GM03348 (cell line): ENCODE results near the gene EPX.

ENCODE experiments used
- DNase-seq: peaks from one replicate; pipeline ENCODE4 v3.0.0; 2012; ENCODE audit warnings: low spot score

EPX gene

DNA sequence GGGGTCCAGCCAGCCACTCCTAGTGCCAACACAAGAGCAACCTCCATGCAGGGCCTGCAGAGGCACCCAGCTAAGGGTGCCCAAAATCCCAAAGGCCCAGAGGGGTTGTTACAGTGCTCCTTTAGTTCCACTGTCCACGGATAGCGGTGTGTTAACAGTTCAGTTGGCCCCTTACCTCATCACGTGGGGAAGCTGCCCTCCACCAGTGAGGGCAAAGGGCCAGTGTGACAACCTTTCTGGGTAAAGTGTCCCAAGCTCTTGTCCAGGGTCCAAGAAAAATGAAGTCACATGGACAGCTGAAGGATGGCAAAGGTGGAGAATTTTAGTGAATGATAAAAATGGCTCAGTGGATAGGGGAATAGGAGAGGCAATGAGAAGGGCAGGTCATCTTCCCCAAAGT lies 35.2 kb downstream of the EPX start:
- no peak for DNase-seq

DNA sequence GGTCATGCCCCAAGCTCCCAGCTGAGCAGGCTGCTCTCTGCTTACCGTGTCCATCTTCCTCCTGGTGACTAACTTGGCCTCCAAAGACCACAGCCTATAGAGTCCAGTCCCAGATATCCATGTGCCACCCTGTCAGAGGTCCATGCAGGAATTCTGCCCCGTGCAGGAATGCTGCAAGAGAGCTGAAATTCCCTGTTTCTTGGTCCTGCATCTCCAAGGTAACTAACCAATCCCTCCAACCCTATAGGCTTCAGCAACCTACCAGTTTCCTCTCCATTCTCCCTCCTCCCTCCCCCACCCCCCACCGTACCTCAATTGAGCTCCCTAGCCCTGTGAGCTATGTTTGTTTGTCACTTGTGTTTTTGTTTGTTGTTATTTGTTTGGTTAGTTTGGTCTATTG lies 36.2 kb downstream of the EPX start:
- no peak for DNase-seq

DNA sequence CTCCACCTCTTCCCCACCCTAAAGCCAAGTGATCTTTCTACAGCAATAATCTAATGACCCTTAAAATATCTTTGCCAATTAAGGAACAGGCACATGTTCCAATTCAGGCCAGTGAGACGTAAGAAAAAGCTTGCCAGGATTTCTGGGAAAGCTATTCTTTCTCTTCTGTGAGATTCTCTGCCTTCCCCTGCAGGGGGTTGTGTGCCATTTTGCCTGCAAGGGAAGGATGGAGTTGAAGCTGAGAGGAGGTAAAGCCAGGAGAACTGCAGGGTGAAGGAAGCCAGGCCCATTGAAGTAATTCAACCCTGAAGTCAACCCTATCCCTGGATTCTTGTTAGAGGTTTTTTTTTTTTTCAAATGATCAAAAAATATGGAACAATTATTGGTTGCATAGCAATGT lies 36.9 kb downstream of the EPX start:
- no peak for DNase-seq

DNA sequence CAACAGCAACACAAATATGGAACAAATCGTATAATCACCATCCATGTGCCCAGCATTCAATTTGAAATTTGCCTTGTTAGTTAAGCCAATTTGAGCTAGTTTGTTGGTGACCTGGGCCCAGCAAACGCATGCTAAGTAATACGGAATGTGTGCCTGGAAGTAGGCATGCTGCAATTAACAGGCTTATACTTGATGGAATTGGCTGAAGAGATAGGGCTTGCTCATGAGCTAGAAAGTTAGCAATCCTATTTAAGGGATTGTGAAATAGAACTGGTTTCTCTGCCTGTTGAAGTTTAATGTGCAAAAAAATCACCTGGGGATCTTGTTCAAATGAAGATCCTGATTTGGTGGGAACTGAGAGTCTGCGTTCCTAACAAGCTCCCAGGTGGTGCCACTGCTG lies 37.4 kb downstream of the EPX start:
- no peak for DNase-seq

DNA sequence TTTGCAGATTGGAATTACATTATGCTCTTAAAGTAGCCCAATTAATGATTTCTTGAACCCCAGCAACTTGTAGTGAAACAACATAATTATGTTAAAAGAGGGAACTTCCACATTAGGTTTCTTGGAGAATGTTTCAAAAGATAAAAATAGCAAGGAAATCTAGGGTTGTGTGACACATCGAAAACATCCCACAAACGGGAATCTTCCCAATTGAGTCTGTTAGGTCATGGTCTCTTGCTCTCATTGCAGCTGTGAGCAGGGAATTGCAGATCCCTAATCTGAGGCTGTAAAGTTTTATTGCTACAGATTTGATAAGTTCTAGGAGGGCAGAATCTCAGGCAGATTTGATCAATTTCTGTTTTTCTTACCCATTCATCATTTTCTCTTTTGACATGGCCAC lies 39.1 kb downstream of the EPX start:
- peak; percentile 64 for DNase-seq

DNA sequence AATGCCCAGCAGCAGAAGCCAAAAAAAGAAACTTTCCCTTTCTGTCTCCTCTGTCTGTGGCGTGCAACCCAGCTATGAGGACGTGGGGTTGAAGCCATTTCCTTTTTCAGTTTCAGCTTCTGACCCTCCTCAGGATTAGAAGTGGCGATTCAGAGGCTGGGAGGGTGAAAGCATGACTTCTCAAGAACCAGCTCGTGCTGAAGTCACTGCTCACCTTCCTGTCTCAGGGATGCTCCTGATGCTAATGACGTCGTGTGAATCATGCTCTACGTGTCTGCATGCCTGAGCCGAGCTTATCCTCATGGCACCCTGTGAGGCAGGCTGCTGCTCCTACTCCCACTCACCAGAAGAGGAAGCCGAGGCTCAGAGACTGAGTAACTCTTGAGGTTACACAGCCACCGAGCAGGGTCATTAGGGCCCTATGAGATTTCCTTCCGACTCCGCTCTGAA lies 40.2 kb downstream of the EPX start:
- peak; percentile 42 for DNase-seq

DNA sequence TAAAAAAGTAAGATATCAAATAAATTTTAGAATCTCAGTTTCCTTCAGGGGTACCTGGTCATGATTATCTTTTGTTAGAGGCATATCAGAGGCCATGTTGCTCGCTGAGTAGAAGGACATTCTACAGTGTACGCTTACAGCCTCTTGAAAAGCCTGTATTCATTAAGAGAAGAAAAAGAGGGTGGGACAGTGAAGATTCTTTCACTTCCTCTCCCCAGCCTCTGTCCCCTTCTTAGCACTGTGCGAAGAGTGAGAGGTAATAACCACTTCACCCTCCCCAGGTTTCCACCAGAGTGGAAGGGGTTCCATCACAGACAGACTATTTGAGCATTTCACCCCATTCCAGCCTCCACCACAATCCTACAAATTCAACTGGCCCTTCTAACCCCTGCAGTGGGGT lies 41.0 kb downstream of the EPX start:
- no peak for DNase-seq

DNA sequence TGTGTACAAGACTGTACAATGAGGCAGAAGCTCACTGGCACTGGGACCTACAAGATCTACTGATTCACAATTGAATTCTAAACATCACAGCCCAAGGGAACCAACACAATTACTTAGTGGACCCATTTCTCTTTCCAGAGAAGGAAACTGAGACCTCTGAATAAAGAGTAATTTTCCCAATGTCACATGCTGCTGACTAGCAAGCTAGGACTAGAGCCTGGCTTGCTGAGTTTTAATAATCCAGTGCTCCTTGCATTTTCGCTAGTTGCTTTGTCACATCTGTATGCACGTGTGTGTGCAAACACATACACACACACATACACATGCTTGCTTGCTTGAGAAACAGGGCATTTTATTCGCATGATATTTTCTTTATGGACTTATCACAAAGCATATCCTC lies 42.0 kb downstream of the EPX start:
- no peak for DNase-seq

DNA sequence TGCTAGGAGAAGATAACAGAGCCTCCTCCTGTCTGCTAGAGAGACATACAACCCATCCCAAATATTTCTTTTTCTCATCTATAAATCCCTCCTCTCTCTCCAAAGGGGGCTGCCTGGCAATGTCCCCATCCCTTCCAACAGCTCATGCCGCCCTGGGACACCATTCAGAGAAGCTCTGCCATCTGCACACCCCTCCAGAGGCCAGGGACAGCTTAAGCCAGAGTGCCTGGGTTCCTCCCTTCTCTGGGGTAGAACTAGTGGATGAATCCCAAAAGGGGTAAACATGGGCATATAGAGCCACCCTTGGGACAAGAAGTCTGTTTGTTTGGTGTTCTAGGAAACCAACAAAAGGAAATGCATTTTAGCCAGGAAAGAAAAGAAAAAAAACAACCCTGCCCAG lies 43.3 kb downstream of the EPX start:
- DNase-seq: no peak

DNA sequence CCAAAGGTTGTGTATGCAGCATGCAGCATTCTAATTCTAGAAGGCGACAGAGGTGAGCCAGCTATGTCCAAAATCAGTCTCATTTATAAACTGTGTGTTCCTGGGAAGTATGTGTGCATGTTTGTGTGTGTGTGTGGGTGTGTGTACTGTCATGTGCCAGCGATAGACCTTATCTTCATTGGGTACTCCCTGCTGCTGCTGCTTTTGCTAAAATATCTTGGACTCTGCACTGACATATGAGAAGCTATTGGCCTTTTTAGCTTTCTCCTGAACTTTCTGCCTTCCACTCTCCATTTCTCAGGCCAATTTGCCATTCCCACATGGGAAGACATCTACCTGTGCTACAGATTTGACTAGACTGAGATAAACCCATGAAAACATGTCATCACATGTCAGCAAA lies 43.9 kb downstream of the EPX start:
- DNase-seq: no peak

DNA sequence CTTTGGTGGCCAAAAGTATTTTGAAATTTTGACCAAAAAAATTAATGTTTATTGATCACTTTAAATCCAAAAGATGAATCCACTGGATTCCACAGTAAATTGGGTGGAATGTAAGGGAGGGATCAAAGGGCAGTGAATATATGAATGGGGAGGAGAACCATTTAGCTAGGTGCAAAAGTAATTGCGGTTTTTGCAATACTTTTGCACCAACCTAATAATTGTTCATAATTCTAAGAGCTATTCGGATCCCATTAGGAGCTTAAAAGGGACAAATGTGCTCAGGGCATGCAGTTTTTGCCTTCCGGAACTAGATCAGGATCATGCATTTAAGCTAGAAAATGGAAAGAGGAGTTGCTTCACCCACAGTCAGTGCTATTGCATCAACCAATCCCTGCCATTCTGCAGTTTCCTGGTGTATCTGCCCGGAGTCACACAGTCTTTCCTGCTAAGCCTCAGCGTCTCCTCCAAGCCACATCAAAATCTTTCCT lies 45.7 kb downstream of the EPX start, which contains the start of gene LPO:
Gene LPO, plus strand, starts transcription at position 438 of the 488 bp plus-strand sequence. CDS start 4,396 bp downstream, outside the sequence.
- no peak for DNase-seq

DNA sequence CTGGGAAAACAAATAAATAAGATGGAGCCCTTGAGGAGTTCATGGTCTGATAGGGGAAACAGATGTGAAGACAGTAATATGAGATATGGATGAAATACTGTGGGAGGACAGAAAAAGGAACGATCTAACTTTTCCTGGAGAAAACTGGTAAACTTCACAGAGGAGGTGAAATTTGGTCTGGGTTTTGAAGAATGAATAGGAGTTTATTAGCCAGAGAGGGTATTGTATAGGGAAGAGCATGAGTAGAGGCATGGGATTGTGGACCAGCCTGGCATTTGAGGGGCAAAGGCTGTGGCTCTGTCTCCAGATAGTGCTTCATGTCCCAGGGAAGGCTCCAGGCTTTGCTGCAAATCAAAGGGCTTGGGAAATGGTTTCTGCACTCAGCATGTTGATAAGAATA lies 47.5 kb downstream of the EPX start:
- no peak for DNase-seq

DNA sequence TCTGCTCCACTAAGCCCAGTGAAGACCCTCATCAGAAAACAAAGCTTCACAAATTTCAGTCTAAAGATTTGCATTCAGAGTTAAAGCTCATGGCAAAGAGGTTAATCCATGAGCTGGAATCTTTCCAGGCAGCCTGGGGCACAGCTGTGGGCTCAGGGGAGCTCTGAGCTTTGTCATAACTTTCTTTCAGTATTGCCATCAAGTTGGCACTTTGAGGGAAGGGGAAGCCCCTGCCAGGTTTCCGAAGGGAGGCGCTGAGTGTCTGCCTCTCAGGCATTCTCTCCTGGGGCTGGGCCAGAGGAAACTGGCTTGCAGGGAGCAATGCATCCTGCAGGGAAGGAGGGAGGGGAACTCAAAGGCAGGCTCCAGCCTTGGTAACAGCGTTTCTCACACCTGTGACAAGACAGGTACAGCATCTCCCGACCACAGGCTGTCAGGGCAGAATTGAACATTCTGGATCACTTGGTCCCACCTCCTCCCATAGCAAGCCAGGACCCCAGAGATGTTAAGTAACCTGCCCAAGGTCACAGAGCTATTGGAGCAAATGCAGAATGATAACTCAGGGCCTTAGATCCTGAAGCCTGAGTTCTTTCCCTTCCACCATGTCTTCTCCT lies 49.8 kb downstream of the EPX start:
- no peak for DNase-seq

DNA sequence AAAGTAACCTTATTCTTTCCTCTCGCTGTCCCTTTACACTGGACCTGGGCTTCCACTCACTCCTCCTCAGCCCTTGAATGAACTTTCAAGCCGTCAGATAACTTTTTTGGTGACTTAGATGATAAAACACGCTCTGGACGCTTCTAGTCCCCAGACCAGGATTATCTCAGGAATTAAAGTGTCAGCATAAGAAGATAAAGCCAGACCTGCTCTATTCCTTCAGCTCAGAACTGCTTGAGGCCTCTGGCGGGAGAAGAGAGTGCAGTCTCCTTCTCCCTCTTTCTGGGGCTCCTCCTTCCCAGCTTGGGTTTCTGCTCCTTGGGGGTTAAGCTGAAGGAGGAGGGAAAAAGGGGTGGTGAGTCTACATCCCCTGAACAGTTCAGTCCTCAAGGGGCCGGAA lies 52.4 kb downstream of the EPX start:
- no peak for DNase-seq

DNA sequence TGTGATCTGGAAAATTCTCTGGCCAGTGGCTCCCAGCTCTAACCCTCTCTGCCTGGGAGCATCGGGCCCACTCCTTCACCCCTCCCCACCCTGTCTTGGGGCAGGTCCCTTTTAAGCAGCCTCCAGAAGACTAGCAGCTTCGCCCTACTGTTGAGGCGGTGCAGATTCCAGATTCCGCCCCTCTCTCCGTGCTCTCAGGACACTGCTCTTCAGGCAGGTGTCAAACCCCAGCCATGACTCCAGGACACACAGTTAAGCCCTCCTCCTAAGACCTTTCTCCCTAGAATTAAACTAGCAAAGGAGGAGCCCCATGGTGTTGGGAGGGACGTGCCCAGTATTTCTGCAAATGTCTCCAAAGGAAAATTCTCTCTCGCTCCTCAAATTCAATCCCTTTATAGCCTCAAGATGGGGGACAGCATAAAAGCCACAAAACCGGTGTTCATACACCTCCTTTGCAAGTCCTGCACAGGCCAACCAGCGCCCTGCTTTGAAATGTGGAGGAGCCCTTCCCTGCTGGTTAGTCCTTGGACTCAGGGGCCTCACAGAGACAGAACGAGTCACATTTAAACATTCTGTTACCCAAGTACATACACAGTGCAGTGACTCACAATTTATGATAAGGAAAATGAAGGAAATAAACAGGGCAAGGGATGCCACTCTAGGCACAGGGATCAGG lies 53.0 kb downstream of the EPX start:
- DNase-seq: no peak

DNA sequence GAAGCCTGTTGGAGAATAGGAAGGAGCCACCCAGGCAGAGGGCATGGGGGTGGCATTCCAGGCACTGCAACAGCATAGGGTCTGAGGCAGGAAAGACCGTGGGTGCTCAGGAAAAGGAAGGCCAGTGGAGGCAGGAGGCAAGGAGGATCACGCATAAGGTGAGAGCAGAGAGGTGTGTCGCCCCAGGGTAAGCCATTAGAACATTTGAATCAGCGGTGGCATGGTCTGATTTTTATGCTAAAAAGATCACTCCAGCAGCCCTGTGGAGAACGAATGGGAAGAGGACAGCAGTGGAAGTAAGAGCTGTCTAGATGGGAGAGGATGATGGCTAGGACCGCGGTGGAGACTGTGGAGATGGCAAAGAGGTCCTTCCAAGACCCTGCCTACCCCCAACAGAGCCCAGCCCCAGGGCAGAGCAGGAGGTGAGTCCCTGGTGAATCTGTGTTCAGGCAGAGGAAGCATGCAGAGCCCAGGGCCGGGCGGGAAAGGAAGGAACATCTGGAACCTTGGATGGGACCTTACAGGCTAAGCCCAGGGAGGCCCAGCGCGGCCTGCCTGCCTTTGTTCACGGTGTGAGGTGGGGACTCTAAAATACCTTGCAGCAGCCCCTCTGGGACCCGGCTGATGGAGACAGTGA lies 53.7 kb downstream of the EPX start:
- no peak for DNase-seq

DNA sequence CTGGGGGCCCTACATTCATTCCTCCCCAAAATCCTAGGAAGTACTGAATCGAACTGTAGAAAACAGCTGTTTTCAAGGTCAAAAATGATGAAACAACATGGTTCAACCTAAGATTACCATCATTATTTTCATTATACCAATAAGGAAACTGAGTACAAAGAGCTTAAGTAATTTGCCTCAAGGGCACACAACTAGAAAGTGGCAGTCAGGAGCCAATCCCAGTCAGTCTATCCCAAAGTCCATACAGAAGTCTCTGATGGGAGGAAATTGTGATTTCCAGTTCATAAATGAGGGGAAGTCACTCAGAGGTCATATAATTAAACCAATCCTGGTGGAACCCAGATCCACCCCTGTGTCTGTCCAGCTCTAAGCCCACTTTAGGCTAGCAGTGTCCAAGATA lies 54.3 kb downstream of the EPX start:
- no peak for DNase-seq

DNA sequence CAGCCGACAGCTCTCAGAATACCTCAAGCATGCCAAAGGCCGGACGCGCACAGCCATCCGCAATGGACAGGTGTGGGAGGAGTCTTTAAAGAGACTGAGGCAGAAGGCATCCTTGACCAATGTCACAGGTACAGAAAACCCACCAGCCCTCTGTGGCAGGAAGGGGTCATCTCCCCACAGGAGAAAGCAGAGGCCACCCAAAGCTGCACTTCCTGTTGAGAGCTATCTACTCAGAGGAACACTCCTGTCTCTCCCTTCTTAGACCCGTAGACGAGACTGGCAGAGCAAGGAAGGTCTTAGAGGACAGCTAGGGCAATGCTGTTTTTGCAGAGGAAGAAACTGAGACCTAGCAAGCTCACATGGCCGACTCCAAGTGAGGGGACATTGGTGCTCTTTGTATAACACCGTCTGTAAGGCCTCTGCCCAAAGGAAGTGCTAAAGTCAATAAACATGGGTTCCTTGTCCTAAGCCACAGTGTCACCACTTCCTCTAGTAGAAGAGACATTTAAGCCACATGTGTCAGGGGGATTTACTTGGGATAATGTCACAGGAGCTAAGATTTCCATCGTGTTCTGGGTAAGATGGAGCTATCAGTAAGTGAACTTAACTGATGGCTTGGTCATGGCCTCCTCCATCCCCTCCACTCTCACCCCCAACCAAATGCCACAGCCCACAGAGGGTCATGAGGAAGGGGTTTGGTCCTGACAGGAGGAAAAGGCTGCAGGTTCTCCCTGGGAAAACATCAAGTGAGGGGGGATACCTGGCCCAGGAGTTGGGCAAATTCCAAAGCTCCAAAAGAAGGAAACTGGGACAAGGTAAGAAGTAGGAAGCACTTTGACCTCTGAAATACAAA lies 55.2 kb downstream of the EPX start:
- no peak for DNase-seq

DNA sequence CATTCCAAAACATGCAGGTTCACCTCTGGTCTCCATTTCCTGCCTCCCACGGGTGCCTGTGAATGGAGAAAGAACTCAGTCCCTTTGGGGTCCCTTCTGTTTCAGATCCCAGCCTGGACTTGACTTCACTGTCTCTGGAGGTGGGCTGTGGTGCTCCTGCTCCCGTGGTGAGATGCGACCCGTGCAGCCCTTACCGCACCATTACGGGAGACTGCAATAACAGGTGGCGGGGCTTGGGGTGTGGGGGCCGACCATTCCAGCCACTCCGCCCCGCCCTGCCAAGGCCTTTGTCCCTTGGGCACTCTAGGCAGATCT lies 56.4 kb downstream of the EPX start:
- no peak for DNase-seq

DNA sequence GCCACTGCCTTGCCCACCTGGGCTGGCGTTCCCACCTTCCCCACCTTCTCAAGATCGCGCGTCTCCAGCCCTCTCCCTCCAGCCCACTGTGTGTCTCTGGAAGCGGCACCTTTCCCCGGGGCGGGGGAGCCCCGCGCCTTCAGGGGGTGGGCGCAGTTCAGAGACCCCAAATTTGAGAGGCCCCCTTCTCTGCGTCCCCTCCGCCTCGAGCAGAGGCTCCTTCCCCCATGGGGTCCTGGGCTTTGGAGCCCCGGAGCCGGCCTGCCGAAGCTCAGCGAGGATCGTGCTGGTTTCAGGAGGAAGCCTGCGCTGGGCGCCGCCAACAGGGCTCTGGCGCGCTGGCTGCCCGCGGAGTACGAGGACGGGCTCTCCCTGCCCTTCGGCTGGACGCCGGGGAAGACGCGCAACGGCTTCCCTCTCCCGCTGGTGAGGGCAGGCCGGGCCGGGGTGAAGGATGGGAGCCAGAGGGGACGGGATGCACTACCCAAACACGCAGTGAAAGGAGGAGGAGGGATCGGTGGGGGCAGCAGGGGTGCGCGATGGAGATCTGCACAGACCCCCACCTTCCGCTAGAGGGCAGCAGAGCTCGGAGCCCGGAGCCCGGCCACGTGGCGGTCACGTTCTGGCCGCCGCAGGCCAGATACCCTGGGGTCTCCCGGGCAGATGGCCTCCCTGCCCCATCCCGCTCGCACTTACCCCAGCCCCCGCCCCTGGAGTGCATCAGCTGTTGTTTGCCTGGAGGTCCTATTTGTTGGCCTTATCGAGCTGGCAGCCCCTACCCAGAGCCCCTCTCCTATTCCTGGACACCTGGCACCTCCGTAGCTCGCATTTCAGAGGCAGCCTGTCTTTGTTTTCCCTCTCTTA lies 57.0 kb downstream of the EPX start:
- DNase-seq: peak; percentile 95

DNA sequence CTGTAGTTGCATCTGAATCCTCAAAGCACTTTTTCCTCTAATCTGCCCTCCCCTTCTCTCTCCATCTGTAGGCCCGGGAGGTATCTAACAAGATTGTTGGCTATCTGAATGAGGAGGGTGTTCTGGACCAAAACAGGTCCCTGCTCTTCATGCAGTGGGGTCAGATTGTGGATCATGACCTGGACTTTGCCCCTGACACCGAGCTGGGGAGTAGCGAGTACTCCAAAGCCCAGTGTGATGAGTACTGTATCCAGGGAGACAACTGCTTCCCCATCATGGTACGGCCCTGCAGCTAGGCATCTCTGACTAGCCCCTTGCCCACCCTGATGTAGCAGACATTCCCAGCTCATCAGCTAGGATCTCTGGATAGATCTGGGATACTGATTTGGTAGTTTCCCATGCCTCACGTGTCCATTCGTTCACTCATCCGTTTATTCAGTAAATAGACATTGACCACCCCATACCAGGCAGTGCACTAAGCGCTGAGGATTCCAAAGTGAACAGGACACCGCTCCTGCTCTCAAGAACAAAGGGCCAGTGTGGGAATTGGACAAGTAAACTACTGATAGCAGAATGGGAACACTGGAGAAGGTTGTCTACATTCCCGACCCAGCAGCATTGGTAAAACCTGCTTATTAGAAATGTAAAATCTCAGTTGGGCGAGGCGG lies 58.0 kb downstream of the EPX start:
- no peak for DNase-seq
